UCSD-AML1 (cell line): ENCODE data around the gene QRFPR.
"Not testable (repeated sequence)": the region's sequence is repeated elsewhere in the genome, so short reads cannot be mapped to it uniquely, and the experiment has no call there.

ENCODE experiments used
- DNase-seq: peaks from one replicate; lab custom pipeline; 2025; ENCODE audit not compliant: unreplicated experiment; lab: John Stamatoyannopoulos, UW

The QRFPR gene

DNA sequence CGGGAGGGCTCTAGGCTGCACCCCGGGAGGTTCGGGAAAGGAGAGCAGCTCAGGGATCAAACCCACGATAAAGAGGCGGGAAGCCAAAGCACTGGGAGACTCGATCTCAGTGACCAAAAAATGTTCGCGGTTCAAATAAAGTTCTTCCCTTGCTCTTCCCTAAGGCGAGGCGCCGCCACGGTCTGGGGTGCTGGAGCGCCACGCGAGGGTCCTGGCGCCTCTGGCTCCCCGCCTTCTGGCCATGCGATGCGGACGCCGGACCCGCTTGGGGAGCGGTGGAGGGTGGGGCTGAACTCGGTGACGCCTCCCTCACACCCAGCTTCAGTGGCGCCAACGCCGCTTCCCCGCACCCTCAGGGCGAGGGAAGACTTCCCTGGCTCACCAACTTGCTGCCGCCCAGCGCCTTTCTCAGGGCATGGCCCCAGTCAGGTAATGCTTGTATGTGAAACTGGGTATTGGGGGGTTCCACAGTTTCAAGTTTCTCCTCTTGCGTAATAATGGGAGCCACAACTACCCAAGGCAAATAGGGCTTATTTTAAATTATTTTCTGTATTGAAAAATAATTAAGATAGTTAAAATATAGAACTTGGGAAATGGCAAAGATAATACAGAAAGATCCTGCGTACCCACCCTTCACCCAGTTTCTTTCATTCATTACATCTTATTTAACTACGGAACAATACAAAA lies at the start of gene QRFPR:
QRFPR (minus strand) TSS at position 243 of the 687 bp plus-strand sequence. CDS start 371 bp downstream, outside the sequence.
- DNase-seq: no peak

DNA sequence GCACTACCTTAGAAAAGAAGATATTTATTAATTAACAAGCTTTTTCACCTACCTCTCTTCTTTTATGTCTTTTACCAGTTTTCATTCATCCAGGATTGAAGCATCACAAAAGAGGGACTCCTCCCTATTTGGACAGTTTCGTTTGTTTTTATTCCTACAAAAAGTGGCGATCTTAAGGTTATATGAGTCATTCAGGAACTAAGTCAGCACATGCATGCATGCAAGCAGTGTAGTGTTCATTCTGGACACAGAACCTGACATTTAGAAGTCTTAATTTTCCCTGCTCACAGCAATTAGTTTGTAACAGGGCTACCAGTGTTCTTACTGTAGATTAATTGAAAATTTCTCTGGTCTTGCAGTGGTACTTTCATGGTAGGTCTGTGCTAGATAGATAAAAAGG lies 47.9 kb upstream of the QRFPR start:
- no peak for DNase-seq

DNA sequence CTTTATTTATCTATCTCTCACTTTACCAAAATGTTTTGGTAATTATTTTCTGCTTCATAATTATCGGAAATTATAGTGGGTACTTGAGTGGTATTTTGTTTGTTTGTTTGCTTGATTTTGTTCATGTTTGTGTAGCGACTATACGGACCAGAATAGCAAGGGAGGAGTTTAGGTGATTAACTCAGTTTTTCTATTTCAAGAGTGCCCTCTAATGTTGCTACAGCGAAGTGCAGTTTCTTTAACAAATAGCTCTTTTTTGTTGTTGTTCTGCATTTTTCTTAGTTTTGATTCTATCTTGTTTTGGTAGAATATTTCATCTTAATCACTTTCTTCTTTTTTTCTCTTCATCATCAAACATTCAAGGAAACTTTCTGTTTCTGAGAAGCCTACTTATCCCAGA lies 40.8 kb upstream of the QRFPR start:
- DNase-seq: no peak

DNA sequence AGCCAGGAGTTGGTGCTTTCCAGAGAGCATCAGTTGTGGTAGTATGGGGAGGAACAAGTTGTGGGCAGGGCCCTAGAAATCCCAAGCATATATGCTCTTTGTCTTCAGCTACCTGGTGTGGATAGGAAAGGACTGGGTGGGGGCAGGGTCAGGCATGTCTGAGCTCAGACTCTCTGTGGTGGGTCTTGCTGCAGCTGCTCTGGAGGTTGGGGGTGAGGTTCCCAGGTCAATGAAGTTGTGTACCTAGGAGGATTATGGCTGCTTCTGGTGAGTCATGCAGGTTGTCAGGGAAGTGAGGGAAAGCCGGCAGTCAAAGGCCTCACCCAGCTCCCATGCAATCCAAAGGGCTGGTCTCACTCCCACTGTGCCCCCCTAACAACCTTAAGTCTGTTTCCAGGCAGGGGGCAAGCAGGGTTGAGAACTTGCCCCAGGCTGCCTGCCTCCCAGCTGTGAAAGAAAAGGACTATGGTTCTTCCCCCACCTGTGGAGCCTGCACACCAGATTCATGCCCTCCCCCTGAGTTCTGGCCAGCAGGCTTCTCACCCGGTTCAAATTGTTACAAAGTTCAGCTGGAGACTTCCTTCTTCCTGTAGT lies 30.4 kb upstream of the QRFPR start:
- DNase-seq: no peak

DNA sequence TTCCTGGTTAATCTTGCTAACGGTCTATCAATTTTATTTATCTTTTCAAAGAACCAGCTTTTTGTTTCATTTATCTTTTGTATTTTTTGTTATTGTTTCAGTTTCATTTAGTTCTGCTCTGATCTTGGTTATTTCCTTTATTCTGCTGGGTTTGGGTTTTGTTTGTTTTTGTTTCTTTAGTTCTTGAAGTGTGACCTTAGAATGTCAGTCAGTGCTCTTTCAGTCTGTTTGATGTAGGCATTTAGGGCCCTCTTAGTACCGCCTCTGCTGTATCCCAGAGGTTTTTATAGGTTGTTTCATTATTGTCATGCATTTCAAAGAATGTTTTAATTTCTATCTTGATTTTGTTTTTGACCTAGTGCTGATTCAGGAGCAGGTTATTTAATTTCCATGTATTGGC lies 27.7 kb upstream of the QRFPR start:
- not testable (repeated sequence) for DNase-seq

DNA sequence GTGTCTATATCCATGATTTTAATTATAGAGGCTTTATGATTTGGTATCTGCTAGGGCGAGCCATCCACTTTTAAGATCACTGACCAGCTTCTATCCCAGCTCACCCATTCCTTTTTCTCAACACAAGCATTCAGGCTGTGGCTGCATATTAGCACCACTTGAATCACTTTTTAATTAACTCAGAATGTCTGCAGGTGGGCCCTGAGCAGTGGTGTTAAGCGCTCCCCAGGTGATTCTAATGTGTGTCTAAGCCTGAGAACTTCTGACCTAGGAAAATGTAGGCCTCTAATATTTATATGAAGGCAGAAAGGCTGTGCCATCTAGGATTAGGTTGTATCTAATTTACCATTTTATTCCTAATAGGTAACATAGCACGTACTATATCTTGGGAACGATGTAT lies 19.8 kb upstream of the QRFPR start:
- DNase-seq: no peak

DNA sequence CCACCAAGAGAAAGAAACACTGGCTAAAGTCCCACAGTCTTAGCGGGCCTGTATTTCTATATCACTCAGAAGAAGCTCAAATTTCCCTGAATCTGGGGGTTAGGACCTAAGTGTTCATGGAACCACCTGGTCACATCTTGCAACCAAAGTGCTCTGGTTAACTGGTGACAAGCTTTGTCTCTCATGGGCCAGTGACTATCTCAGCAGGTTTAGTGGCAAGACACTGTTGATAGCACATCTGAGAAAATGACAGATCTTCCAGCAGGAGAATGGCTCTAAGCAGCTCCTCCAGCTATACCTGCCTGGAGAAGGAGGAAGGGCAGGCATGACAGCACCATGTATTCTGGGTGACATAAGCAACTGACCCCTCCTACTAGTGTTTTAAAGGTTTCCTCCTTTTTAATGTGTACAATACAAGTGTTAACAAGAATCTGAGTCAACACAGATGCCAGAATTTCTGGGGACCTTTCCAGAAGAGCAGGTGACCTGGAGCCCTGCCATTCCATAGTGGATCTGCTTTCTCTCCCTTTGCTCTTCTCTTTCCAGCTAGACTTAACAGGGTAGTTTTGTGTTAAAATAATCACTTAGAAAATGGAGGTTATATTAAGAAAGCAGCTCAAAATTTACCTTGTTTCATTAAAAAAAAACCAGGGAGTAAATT lies 17.3 kb upstream of the QRFPR start:
- DNase-seq: no peak

DNA sequence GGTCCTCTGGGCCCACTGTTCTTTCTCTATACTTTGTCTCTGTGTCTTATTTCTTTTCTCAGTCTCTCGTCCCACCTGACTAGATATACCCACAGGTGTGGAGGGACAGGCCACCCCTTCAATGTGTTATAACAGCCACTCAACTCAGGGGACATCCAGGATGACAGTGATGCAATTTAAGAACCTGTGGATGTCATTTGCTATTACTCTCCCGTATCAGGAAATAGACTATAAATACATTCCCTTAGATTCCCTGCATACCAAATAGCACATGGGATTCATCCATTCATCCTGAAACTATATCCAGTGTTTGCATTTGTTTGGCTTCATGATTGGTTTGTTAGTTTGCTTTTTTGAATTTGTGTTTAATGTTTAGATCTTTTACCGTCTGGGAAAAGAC lies 16.6 kb upstream of the QRFPR start:
- DNase-seq: no peak

DNA sequence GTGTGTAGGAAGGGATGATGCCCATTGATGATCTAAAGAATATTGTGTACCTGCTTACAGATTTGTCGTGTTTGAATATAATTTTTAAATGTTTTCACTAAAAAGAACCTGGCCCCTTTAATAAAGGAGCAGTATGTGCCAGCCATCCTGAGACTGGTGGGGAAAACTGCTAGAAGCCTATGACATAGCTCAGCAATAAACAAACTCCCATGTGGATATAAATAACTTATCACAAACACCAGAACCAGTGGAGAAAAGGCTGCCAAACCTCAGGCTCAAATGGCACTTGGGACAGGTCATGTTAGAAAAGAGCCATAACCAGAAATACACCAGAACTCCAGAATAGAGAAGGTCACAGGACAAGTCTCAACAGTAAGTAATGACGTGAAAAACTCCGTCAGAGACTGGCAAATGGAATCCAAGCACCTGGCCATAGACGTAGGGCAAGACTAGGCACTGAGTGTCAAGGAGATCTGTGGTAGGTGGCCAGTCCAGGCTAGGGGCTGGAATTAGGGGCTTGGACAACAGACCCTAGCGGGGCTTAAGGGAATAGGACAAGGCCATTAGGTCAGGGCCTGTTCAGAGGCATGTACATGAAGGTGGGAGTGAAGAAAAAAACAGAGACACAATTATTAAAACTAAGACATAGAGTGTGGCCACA lies 11.7 kb upstream of the QRFPR start:
- DNase-seq: no peak

DNA sequence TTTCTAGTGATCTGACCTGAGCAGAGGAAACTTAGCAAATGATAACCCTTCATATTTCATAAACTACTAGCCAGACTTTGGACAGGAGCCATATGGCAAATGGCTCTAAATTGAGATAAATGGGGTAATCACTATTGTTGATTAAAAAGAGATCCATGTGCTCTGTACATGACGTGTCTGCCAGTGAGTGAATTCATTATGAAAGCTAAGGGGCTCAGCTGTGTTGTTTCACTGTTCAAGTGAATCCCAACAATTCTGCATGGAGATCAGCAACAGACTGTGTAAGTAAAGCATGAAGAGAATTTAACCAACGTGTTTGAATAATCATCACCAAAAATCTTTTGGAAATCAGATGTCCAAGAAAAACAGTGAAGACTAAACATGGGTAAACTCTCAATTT lies 9.5 kb upstream of the QRFPR start:
- no peak for DNase-seq

DNA sequence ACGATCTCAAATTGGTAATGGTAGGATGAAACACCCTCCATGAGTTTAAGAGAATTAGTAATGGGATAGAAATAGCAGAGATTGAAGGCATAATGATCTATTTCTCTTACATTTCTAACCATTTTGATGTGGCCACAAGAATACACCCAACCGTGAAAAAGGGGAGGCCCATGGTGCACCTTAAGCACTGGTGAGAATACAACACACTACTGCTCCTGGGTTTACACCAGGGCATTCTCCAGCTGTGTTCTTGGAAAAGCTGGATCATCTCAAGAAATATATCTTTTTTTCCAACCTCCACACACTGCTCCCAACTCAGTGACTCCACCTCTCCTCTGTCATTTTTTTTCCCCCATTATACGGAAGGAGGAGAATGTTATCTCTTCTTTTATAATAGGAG lies 1.5 kb downstream of the QRFPR start:
- no peak for DNase-seq

DNA sequence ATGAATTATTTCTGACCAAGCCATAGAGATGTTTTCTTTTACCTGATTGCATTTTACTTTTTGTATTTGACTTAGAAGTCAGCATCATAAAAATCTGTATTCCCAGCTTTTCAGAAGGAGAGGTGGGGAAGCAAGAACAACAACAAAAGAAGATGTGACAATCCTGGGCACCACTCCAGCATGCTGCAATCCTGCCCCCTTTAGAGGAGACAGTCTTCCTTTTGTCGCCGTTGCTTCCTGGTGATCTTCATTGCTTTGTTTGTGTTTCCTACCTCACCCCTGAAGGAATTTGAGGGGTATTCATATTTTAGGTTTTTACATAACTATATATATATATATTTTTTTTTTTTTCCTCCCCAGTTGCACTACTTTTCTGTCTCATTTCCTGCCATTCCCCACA lies 3.7 kb downstream of the QRFPR start:
- DNase-seq: no peak

DNA sequence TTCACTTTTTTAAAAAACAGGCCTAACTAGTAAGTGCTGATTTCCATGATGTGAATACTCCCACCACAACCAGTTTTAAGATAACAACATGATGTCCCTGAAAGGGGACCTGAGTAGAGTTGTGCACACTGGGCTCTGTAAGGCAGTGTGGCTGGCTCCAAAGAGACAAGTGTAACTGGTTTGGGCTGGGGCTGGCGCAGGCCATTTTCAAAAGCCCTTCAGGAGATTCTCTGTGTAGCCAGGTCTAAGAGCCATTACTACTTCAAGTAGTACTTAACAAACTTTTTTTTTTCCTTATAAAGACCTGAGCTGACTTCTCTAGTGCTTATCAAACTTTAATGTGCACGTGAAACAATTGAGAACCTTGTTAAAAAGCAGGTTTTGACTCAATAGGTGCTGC lies 4.3 kb downstream of the QRFPR start:
- no peak for DNase-seq

DNA sequence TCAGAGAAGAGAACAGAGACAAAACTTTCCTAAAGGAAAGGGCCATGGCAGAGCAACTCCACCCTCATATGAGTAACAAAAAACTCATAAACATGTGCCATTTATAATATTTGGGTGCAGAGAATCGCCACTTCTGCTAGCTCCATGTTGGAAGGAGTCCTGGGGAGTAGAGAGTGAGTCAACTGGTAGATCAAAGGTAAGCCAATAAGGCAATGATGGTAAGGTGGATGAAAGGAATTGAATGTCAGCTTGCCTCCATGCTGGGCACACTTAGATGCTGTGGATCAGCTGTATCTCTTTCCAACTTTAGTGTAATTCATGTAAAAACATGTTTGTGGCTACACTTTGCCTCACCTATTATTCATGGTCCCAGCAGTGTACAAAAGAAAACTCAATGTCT lies 4.7 kb downstream of the QRFPR start:
- no peak for DNase-seq

DNA sequence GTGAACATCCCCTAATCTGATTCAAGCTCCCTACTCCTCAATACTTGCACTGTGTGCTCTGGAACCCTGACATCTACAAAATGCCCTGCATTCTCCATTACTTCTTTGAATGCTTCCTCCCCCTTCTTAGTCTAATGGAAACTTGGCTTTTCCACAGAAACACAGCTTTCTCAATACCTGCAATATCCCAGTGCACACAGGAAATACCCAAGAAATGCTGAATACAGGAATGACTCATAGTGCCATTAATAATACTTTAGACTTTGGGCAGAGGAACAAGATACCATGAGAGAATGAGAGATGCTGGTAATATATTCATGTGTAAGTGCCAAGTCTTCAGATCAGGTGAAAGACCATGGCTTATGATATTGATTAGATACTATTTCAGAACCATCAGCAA lies 5.6 kb downstream of the QRFPR start:
- no peak for DNase-seq

DNA sequence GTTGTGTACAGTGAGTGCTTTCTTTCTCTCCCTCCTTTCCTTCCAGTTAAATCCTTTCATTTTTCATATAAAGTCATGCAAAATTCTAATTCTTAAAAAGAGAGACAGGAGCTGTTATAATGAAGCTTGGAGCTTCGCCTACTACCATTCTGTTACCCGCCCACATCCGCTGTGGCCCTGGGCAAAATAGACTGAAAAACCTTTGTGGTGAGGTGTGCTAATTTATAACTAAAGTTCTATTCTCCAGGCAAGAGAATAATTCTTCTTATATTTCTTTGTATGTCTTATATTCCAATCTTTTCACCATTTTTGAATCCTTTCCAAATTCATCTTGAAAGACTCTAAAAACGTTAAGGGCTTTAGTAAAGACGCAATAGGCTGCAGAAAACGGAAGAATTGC lies 7.0 kb downstream of the QRFPR start:
- DNase-seq: no peak

DNA sequence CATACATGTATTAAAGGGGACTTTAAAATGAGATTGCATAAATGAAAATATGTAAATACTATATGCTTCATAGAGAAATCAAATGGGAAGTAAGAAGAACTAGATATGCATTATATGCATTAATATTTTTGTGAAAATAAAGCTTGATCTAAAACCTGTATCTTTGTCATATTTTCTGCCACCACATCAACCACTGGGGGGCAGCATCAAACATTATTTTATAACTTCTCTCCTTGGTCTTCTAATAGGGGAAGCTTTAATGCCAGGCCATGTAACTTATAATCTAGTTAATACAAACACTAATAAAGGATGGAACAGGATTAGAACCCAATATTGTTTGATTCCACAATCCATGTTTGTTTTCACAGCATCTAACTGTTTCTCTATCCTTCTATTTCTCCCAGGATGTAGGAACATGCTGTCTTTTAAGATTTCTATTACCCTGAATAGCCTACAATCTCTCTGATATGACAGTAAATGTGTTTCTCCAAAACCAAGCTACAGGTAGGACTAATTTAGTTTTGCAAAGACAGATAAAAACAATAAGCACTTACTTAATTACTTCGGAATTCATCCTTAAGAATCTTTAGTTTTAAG lies 10.0 kb downstream of the QRFPR start:
- DNase-seq: no peak

DNA sequence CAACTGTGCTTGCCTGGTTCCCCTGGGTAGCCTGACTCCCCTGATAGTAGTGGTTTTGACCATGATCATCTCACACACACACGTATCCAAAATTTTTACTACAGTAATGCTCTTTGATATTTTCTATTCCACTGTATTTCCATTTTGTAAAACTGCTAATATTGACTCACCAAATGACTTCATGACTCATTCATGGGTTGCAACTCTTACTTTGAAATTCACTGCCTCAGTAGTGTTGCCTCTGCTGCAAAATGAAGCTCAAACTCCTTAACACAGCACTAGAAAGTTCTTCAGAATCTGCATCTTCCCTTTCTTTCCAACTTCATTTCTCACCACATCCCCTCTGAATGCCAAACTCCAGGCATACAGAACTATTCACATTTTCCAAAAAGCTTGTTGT lies 20.3 kb downstream of the QRFPR start:
- no peak for DNase-seq

DNA sequence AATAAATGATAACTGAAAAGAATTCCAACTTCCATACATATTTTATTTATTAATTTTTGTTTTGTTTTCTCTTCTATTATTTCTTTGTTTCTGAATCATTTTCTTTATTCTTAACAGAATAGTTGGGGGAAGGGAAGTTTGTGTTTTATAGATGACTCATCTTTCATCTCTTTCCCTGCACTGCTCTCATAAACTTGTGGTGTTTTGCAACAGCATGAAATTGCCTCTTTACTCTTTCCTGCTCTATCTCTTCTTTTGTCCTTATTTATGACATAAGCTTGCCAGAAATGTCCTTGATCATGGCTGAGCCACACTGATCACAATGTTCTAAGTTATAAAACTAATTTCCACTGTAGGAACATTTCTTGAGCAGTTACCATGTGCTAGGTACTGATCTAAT lies 22.3 kb downstream of the QRFPR start:
- no peak for DNase-seq

DNA sequence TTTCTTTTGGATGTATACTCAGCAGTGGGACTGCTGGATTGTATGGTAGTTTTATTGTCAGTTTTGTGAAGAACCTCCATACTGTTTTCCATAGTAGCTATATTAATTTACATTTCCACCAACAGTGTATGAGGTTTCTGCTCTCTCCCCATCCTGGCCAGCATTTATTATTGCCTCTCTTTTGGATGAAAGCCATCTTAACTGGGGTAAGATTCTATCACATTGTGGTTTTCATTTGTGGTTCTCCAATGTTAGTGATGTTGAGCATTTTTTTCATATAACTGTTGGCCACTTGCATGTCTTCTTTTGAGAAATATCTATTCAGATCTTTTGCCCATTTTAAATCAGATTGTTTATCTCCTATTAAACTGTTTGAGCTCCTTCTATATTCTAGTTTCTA lies 27.6 kb downstream of the QRFPR start:
- DNase-seq: no peak

DNA sequence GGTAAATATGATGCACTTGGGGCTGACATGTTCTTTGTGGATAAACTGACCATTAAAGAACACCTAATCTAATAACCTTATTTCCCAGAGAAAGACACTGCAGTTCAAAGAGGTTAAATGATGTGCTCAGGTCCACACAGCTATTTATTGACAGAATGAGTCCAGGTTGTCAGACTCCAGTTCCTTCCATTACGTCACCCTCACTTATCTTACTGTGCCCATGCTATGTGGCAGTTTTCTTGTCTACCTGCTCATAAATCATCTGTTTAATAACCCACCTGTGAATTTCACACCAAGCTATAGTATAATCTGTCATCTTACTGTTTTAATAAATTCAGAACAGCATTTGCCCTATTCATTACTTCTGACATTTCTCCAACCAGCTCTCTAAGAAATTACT lies 36.7 kb downstream of the QRFPR start:
- no peak for DNase-seq

DNA sequence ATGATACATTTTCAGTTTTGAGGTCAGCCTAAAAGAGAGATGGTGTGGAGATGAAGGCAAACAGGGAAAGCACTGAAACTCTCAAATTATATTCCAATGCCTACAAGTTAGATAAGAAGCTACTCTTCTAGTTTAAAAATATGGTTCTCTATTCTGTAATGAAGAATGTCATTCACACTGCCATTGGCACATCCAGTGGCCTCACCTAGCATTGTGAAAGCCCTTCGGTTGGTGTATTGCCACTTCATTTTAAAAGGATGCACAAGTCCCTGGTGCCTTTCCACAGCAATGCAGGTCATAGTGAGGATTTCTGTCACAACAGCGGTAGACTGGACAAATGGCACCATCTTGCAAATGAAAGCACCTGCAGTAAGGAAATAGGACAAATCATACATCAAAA lies 40.6 kb downstream of the QRFPR start:
- no peak for DNase-seq
